Measurements from ENCODE around the gene MAFG. TPM values are rescaled to one million over a fixed set of nuclear protein-coding genes. Genes with fewer than 3 reads are reported as not detected.

The MAFG gene
- total and polyA plus RNA-seq, 2 of the 13 experiments (the other 11 are each of a cell fraction or from before 2014, with no cell fraction given): 14.5 to 20.0 TPM

DNA sequence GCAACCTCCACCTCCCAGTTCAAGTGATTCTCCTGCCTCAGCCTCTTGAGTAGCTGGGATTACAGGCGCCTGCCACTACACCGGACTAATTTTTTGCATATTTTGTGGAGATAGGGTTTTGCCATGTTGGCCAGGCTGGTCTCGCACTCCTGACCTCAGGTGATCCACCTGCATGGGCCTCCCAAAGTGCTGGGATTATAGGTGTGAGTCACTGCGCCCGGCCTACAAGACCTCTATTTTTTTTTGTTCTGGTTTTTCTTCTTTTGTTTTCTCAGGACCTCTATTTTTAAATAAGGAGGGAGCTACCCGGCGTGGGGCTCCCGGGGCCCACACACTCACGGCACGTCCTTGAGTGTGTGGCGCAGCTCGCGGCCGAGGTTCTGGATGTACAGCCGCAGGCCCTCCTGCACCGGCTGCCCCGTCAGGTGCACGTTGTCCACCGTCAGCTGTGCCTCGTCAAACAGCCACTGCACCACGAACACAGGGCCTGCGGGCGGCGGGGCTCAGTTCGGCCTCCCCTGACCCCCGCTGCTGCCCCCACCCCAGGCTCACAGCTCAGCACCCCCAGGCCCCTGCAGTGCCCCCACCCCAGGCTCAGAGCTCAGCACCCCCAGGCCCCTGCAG, 27.6 kb upstream of the MAFG start:
- H3K4me2 ChIP-seq (ENCODE audit: low read depth, low read length): no peak overlapping the region
- no peak overlapping the region for H2AFZ ChIP-seq (ENCODE audit: low read length)
- POLR2A ChIA-PET: interaction anchor here (1.0 to 9.7 kb wide), 17 partner anchors 10 to 102 kb away, joined by 3 to 136 read pairs (median 7); partner anchors contain the start of genes CENPX, DCXR, LRRC45 and MAFG
- no peaks in the 10 kb centered on the region for H3K9me3 ChIP-seq (ENCODE audit: low read length)
- no TSS peak for BruUV-seq (replicated peaks)
- peaks cover 24% of the 10 kb centered on the region for H4K20me1 ChIP-seq (ENCODE audit: insufficient read depth, low read length)
- no peak overlapping the region for H3K27ac ChIP-seq (ENCODE audit: extremely low read length, insufficient read depth, low read length)
- no peak for DNase-seq (ENCODE audit: low spot score)
- intact Hi-C loops (cut with micrococcal nuclease; ENCODE audit: unreplicated experiment): no loop called here
- H3K4me1 ChIP-seq (ENCODE audit: insufficient read depth, low read length): peaks cover 67% of the 10 kb centered on the region
- WGBS (ENCODE audit: low lambda C conversion rate): 97% methylated on average over 26 of the region's 26 CpGs
- CTCF ChIA-PET (ENCODE audit: low intra/inter-chr PET ratio, low total read pairs): interaction anchor here (1.4 kb wide), 1 partner anchor 66 kb away, joined by 4 read pairs; no protein-coding TSS in a partner anchor
- H3K4me3 ChIP-seq (replicated peaks in 1 of 3; ENCODE audit: insufficient read depth in 1 of 3, low read depth in 2 of 3, low read length in 3 of 3): no peak overlapping the region
- peaks cover 36% of the 10 kb centered on the region for H3K79me2 ChIP-seq (ENCODE audit: insufficient read depth, low read length)
- ATAC-seq: no peak
- H3K36me3 ChIP-seq (replicated peaks in 1 of 2; ENCODE audit: control insufficient read depth in 1 of 2, insufficient read depth in 2 of 2, low read length in 2 of 2): peaks cover 33 to 57% of the 10 kb centered on the region in 2 experiments
- in situ Hi-C loops (cut with HindIII; ENCODE audit: extremely low pct_ligation_motif_present, low pct_unique_long_range_greater_than_20kb): loop anchor here (5.0 kb wide), 2 partner anchors 42 to 67 kb away; partner anchors contain the start of genes CENPX and LRRC45
- no peaks in the 10 kb centered on the region; a peak in 1 of 5 replicates for H3K27me3 ChIP-seq (ENCODE audit: control insufficient read depth in 1 of 2, insufficient read depth in 2 of 2, low read length in 2 of 2)
- no peak overlapping the region for H3K9ac ChIP-seq (ENCODE audit: insufficient read depth, low read depth, low read length)
- FAIRE-seq: no peak
- TF ChIP-seq GABPB1 (CRISPR knock-in tag; IDR thresholded peaks at IDR 0.05) (peak; percentile 12; the same call in 1 of the 2 replicates), HNRNPK (IDR thresholded peaks at IDR 0.05; ENCODE audit: low read depth, low read length, poor library complexity, severe bottlenecking) (peak; percentile 18), NCOR1 (IDR thresholded peaks at IDR 0.05; ENCODE audit: borderline replicate concordance, low read length) (no peak), ZSCAN20 (CRISPR knock-in tag; IDR thresholded peaks at IDR 0.05; ENCODE audit: borderline replicate concordance) (no peak), RBM22 (optimal IDR thresholded peaks at IDR 0.05; ENCODE audit: low read length) (peak; percentile 68), ZBTB33 (CRISPR knock-in tag; IDR thresholded peaks at IDR 0.05) (peak; percentile 43; the same call in 1 of the 2 replicates), AGO2 (optimal IDR thresholded peaks at IDR 0.05; ENCODE audit: low read depth, low read length) (peak; percentile 96), RBFOX2 (IDR thresholded peaks at IDR 0.05; ENCODE audit: low read depth, low read length) (peak; percentile 92), PAF1 (CRISPR knock-in tag; IDR thresholded peaks at IDR 0.05) (0 out of 2 replicates have a peak, but pooled peaks have one; percentile 22), UBTF (CRISPR knock-in tag; IDR thresholded peaks at IDR 0.05) (no peak)
- TF ChIP-seq, protein P1, sequence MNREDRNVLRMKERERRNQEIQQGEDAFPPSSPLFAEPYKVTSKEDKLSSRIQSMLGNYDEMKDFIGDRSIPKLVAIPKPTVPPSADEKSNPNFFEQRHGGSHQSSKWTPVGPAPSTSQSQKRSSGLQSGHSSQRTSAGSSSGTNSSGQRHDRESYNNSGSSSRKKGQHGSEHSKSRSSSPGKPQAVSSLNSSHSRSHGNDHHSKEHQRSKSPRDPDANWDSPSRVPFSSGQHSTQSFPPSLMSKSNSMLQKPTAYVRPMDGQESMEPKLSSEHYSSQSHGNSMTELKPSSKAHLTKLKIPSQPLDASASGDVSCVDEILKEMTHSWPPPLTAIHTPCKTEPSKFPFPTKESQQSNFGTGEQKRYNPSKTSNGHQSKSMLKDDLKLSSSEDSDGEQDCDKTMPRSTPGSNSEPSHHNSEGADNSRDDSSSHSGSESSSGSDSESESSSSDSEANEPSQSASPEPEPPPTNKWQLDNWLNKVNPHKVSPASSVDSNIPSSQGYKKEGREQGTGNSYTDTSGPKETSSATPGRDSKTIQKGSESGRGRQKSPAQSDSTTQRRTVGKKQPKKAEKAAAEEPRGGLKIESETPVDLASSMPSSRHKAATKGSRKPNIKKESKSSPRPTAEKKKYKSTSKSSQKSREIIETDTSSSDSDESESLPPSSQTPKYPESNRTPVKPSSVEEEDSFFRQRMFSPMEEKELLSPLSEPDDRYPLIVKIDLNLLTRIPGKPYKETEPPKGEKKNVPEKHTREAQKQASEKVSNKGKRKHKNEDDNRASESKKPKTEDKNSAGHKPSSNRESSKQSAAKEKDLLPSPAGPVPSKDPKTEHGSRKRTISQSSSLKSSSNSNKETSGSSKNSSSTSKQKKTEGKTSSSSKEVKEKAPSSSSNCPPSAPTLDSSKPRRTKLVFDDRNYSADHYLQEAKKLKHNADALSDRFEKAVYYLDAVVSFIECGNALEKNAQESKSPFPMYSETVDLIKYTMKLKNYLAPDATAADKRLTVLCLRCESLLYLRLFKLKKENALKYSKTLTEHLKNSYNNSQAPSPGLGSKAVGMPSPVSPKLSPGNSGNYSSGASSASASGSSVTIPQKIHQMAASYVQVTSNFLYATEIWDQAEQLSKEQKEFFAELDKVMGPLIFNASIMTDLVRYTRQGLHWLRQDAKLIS (CRISPR knock-in tag; IDR thresholded peaks at IDR 0.05): 0 out of 2 replicates have a peak, but pooled peaks have one; percentile 35
- TF ChIP-seq, protein P2, sequence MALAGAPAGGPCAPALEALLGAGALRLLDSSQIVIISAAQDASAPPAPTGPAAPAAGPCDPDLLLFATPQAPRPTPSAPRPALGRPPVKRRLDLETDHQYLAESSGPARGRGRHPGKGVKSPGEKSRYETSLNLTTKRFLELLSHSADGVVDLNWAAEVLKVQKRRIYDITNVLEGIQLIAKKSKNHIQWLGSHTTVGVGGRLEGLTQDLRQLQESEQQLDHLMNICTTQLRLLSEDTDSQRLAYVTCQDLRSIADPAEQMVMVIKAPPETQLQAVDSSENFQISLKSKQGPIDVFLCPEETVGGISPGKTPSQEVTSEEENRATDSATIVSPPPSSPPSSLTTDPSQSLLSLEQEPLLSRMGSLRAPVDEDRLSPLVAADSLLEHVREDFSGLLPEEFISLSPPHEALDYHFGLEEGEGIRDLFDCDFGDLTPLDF (CRISPR knock-in tag; IDR thresholded peaks at IDR 0.05): no peak

Measured in HepG2 (cell line).